DOHH2 (cell line): Measurements from ENCODE around the gene AMBRA1.

Experiments used
- H3F3A ChIP-seq: fragments of 200-600 bp; sonication (generic), shearing (Covaris generic); 2 replicates; pipeline ENCODE4 v1.6.0; 2016; ENCODE audit warnings: antibody characterized with exemption, mild to moderate bottlenecking; ENCODE audit not compliant: control insufficient read depth, insufficient read depth
- H3K27ac ChIP-seq: fragments of 200-600 bp; sonication (generic); 2 replicates; pipeline ENCODE4 v1.5.1; 2014; ENCODE audit warnings: low read depth, mild to moderate bottlenecking, low read length, moderate library complexity
- H3K27me3 ChIP-seq: fragments of 200-600 bp; sonication (generic); 2 replicates; pipeline ENCODE4 v1.6.1; 2014; ENCODE audit warnings: mild to moderate bottlenecking, low read length, mixed read lengths; ENCODE audit not compliant: control insufficient read depth
- H3K36me3 ChIP-seq: fragments of 200-600 bp; sonication (generic); 2 replicates; pipeline ENCODE4 v1.6.1; 2014; ENCODE audit warnings: mild to moderate bottlenecking, low read length, moderate library complexity, mixed read lengths; ENCODE audit not compliant: control insufficient read depth
- H3K4me1 ChIP-seq: fragments of 200-600 bp; sonication (generic); 2 replicates; pipeline ENCODE4 v1.6.1; 2014; ENCODE audit warnings: mild to moderate bottlenecking, low read length, mixed read lengths; ENCODE audit not compliant: control insufficient read depth
- H3K4me2 ChIP-seq: fragments of 200-600 bp; sonication (generic); 2 replicates; pipeline ENCODE4 v1.6.0; 2014; ENCODE audit warnings: mild to moderate bottlenecking, low read length, moderate library complexity
- H3K4me3 ChIP-seq: fragments of 200-600 bp; sonication (generic); 2 replicates; pipeline ENCODE4 v1.5.1; 2014; ENCODE audit warnings: mild to moderate bottlenecking, low read length, mixed read lengths
- H3K79me2 ChIP-seq: fragments of 200-600 bp; sonication (generic); 2 replicates; pipeline ENCODE4 v1.6.1; 2014; ENCODE audit warnings: mild to moderate bottlenecking, low read length, mixed read lengths; ENCODE audit not compliant: control insufficient read depth
- H3K9me2 ChIP-seq: fragments of 200-600 bp; sonication (generic); replicated peaks from 2 replicates; pipeline ENCODE4 v1.6.1; 2014; ENCODE audit warnings: mild to moderate bottlenecking, low read length, mixed read lengths; ENCODE audit not compliant: control insufficient read depth
- H3K9me3 ChIP-seq: fragments of 200-600 bp; sonication (generic); 2 replicates; pipeline ENCODE4 v1.6.1; 2014; ENCODE audit warnings: antibody characterized with exemption, low read length, mixed read lengths; ENCODE audit not compliant: control insufficient read depth, insufficient read depth
- H4K20me1 ChIP-seq: fragments of 200-600 bp; sonication (generic); 2 replicates; pipeline ENCODE4 v1.6.0; 2014; ENCODE audit warnings: low read depth, mild to moderate bottlenecking, antibody characterized with exemption, low read length, moderate library complexity; ENCODE audit not compliant: control insufficient read depth, insufficient read depth
- EZH2phosphoT487 ChIP-seq: fragments of 200-600 bp; sonication (generic); IDR thresholded peaks from 2 replicates; pipeline ENCODE4 v1.6.1; 2017; ENCODE audit warnings: borderline replicate concordance, mild to moderate bottlenecking, antibody characterized with exemption, low read length, moderate library complexity, mixed read lengths
- TF ChIP-seq, protein P1 (sequence below): fragments of 200-600 bp; sonication (generic); IDR thresholded peaks from one replicate; pipeline ENCODE4 v1.5.1; 2014; ENCODE audit warnings: antibody characterized with exemption, mild to moderate bottlenecking, low read depth, low read length; ENCODE audit not compliant: poor library complexity, severe bottlenecking

The AMBRA1 gene

DNA sequence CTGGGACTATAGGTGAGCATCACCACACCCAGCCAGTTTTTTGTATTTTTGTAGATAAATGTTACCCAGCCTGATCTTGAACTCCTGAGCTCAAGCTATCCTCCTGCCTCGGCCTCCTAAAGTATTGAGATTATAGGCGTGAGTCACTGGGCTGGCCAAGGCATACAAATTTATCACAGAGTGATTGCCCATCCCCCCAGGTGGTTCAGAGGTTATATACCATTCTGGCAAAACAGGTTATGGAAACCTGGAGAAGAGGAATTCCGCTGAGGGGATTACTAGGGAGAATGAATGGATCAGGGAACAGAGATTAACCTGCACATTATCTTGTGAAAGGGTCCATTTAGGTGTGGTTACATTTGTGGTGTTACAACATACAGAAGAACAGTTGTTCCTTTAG lies 31.6 kb upstream of the AMBRA1 start:
- Histone ChIP-seq H3K79me2 (peaks cover 37% of the 10 kb centered on the region), H3K4me3 (no peak overlapping the region), H3K4me2 (no peak overlapping the region), H3K9me2 (no peaks in the 10 kb centered on the region), H3K36me3 (peaks cover 24% of the 10 kb centered on the region), H3K4me1 (no peaks in the 10 kb centered on the region), H4K20me1 (peaks cover 4% of the 10 kb centered on the region; the same call in 1 of the 2 replicates), H3K27me3 (no peaks in the 10 kb centered on the region), H3K27ac (no peak overlapping the region), H3F3A (no peaks in the 10 kb centered on the region), H3K9me3 (no peaks in the 10 kb centered on the region)
- TF ChIP-seq EZH2phosphoT487: no peak
- TF ChIP-seq, protein P1, sequence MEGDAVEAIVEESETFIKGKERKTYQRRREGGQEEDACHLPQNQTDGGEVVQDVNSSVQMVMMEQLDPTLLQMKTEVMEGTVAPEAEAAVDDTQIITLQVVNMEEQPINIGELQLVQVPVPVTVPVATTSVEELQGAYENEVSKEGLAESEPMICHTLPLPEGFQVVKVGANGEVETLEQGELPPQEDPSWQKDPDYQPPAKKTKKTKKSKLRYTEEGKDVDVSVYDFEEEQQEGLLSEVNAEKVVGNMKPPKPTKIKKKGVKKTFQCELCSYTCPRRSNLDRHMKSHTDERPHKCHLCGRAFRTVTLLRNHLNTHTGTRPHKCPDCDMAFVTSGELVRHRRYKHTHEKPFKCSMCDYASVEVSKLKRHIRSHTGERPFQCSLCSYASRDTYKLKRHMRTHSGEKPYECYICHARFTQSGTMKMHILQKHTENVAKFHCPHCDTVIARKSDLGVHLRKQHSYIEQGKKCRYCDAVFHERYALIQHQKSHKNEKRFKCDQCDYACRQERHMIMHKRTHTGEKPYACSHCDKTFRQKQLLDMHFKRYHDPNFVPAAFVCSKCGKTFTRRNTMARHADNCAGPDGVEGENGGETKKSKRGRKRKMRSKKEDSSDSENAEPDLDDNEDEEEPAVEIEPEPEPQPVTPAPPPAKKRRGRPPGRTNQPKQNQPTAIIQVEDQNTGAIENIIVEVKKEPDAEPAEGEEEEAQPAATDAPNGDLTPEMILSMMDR: no peak

DNA sequence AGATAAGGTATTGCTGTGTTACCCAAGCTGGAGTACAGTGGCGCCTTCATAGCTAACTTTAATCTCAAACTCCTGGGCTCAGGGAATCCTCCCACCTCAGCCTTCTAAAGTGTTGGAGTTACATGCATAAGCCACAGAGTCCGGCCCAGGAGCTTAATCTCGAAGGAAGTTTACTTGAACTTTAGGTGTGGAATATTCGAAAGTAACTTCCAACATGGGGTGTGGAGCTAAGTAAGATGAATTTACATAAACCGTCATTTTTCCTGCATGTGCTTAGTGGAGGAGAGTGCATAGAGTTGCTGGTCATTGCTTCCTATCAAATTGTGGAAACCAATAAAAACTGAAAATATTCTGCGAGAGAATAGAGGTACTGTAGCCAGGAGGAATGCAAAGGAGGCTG lies 25.0 kb upstream of the AMBRA1 start:
- Histone ChIP-seq H3K79me2 (peaks cover 67% of the 10 kb centered on the region), H3F3A (no peaks in the 10 kb centered on the region; the same call in 1 of the 2 replicates), H3K4me3 (peak overlapping the region; percentile 97), H3K9me2 (no peaks in the 10 kb centered on the region), H3K27ac (no peak overlapping the region), H3K9me3 (no peaks in the 10 kb centered on the region), H4K20me1 (no peaks in the 10 kb centered on the region), H3K4me1 (peaks cover 23% of the 10 kb centered on the region), H3K4me2 (peak overlapping the region; percentile 78), H3K36me3 (peaks cover 7% of the 10 kb centered on the region; the same call in 1 of the 2 replicates), H3K27me3 (no peaks in the 10 kb centered on the region)
- TF ChIP-seq, protein P1: no peak
- TF ChIP-seq EZH2phosphoT487: no peak

DNA sequence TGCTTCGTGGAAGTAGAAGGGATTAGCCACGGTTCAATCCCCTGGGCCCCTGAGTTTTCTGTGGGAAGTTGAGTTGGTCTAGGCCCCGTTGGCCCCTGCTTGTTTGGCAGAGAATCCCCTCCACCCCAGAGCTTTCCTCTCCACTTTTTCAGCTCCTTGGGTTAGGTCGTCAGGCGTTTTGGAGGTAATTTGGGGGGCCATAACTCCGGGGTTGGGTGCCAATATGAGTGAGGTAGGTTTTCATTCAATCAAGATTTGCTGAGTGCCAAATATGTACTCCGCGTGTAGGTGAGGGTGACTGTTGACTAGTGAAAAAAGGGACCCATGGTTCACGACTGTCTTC lies 24.1 kb upstream of the AMBRA1 start:
- Histone ChIP-seq H3K79me2 (peaks cover 64% of the 10 kb centered on the region), H3K4me1 (peaks cover 23% of the 10 kb centered on the region)

More for the DNA sequence above, 24.1 kb upstream of the AMBRA1 start:
- peak overlapping the region; percentile 73 for H3K27ac ChIP-seq
- no peaks in the 10 kb centered on the region for H3K9me2 ChIP-seq
- H3K9me3 ChIP-seq: no peaks in the 10 kb centered on the region
- no peaks in the 10 kb centered on the region; the same call in 1 of the 2 replicates for H3F3A ChIP-seq
- peaks cover 7% of the 10 kb centered on the region; the same call in 1 of the 2 replicates for H3K36me3 ChIP-seq
- TF ChIP-seq, protein P1: no peak
- TF ChIP-seq EZH2phosphoT487: no peak
- peak overlapping the region; percentile 78 for H3K4me2 ChIP-seq
- peak overlapping the region; percentile 97 for H3K4me3 ChIP-seq
- no peaks in the 10 kb centered on the region for H3K27me3 ChIP-seq
- H4K20me1 ChIP-seq: no peaks in the 10 kb centered on the region
